ENCODE results near the gene UTP14C. TPM values are rescaled to one million over a fixed set of nuclear protein-coding genes. Genes with fewer than 3 reads are reported as not detected.

The UTP14C gene
- total and polyA plus RNA-seq, 4 donors: 2.8 to 26.8 (median 11.5) TPM

DNA sequence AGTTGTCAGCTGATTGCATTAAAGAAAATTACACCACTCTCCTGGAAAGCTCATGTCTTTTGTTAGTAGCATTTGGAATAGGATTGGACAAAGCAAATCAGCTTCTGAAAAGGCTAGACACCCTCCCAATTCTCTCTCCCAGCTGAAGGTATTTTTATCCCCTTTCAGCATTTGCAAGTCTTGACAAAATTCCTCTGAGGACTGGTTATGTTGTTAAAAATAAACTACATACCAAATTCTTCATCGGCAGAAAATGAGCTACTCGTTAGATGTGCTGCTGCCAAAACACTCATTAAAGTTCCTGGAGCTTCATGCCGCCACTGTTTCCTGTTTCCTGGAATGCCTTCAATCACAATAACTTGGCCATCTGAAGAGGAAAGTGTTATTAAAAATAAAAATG is 37.1 kb downstream of the UTP14C start:
- ATAC-seq (ENCODE audit: insufficient read depth, low FRiP score) (no peak), DNase-seq (no peak)
- H3K9me3 ChIP-seq (ENCODE audit: control insufficient read depth in 4 of 4, insufficient read depth in 3 of 4, low read length in 3 of 4): peaks cover 0 to 3% (median under 1%) of the 10 kb centered on the region in 4 donors
- H3K4me3 ChIP-seq: no peak overlapping the region
- 22 to 30% methylated on average over 3 of the region's 3 CpGs for WGBS, 2 donors
- TF ChIP-seq, protein P1, sequence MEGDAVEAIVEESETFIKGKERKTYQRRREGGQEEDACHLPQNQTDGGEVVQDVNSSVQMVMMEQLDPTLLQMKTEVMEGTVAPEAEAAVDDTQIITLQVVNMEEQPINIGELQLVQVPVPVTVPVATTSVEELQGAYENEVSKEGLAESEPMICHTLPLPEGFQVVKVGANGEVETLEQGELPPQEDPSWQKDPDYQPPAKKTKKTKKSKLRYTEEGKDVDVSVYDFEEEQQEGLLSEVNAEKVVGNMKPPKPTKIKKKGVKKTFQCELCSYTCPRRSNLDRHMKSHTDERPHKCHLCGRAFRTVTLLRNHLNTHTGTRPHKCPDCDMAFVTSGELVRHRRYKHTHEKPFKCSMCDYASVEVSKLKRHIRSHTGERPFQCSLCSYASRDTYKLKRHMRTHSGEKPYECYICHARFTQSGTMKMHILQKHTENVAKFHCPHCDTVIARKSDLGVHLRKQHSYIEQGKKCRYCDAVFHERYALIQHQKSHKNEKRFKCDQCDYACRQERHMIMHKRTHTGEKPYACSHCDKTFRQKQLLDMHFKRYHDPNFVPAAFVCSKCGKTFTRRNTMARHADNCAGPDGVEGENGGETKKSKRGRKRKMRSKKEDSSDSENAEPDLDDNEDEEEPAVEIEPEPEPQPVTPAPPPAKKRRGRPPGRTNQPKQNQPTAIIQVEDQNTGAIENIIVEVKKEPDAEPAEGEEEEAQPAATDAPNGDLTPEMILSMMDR (IDR thresholded peaks at IDR 0.05; ENCODE audit: control extremely low read depth, extremely low read depth): no peak
- H3K27me3 ChIP-seq (ENCODE audit: control insufficient read depth in 3 of 3, insufficient read depth in 3 of 3, low read length in 2 of 3): no peaks in the 10 kb centered on the region
- peaks cover 0 to 5% (median 0%) of the 10 kb centered on the region in 5 donors for H3K4me1 ChIP-seq (ENCODE audit: control insufficient read depth in 5 of 5, insufficient read depth in 5 of 5, low read length in 5 of 5)
- no peak overlapping the region for H3K9ac ChIP-seq (ENCODE audit: insufficient read depth in 1 of 2, low read length in 2 of 2)
- H3K36me3 ChIP-seq (ENCODE audit: control insufficient read depth in 4 of 4, insufficient read depth in 4 of 4, low read length in 4 of 4): no peaks in the 10 kb centered on the region
- H3K27ac ChIP-seq (ENCODE audit: low read depth in 1 of 2, low read length in 1 of 2): peak overlapping the region in 1 of 2 donors; percentile 54

DNA sequence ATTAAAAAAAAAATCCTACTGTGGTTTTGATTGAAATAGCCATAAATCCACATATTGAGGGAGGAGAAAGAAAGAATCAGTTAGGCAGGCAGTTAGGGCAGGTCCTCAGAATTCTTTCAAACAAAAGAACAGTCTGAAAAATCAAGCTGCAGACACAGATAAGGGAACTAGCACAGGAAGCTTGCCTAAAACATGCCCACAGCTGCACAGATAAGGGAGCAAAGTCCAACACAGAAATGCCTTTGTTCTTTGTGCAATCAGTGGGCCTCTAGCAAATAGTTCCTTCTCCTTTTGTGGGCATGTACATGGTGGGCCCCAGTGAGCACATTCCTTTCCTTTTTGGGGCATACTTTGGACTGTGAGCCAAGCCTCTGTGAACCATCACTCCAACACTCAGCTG is 42.7 kb downstream of the UTP14C start:
- no peak for ATAC-seq (ENCODE audit: insufficient read depth, low FRiP score)
- TF ChIP-seq, protein P1 (IDR thresholded peaks at IDR 0.05; ENCODE audit: control extremely low read depth, extremely low read depth): no peak

DNA sequence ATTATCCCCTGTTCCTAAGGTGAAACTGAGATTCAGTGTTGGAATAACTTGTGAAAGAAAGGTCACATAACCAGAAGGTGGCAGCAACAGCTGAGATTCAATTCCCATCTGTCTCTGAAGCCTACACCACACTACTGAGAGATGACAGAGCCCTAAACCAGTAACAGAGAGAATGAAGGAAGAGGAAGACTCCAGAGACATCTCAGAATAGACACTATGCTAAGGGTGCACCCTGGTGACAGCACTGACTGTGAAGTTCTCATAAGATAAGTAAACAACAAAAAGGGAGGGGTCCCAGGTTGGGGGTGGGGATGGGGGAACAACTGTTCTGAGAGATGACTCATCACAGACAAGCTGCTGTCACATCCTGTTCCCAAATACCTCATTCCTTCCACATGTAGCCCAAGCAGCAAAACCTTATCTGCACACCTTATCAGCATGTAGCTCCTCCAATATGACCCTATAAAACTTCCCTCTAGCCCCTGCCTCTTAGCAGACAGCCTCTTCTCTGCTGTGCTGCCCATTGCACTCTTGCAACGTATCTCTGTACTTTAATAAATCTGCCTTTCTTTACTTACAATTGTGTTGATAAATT is 46.5 kb downstream of the UTP14C start:
- TF ChIP-seq, protein P1 (IDR thresholded peaks at IDR 0.05; ENCODE audit: control extremely low read depth, extremely low read depth): no peak
- no peaks in the 10 kb centered on the region for H3K27me3 ChIP-seq (ENCODE audit: control insufficient read depth in 3 of 3, insufficient read depth in 3 of 3, low read length in 2 of 3)
- H3K4me3 ChIP-seq: no peak overlapping the region
- ATAC-seq (ENCODE audit: insufficient read depth, low FRiP score) (no peak), DNase-seq (peak in 1 of 3 donors; percentile 8)
- H3K9me3 ChIP-seq (ENCODE audit: control insufficient read depth in 4 of 4, insufficient read depth in 3 of 4, low read length in 3 of 4): peaks cover 0 to 17% (median 15%) of the 10 kb centered on the region in 4 donors
- H3K9ac ChIP-seq (ENCODE audit: insufficient read depth in 1 of 2, low read length in 2 of 2): no peak overlapping the region
- no peaks in the 10 kb centered on the region for H3K4me1 ChIP-seq (ENCODE audit: control insufficient read depth in 5 of 5, insufficient read depth in 5 of 5, low read length in 5 of 5)
- 90 to 92% methylated on average over 1 of the region's 1 CpG for WGBS, 2 donors
- no peaks in the 10 kb centered on the region for H3K36me3 ChIP-seq (ENCODE audit: control insufficient read depth in 4 of 4, insufficient read depth in 4 of 4, low read length in 4 of 4)
- H3K27ac ChIP-seq (ENCODE audit: low read depth in 1 of 2, low read length in 1 of 2): no peak overlapping the region

More for the DNA sequence above, 42.7 kb downstream of the UTP14C start:
- H3K27ac ChIP-seq (ENCODE audit: low read depth in 1 of 2, low read length in 1 of 2): no peak overlapping the region
- H3K36me3 ChIP-seq (ENCODE audit: control insufficient read depth in 4 of 4, insufficient read depth in 4 of 4, low read length in 4 of 4): no peaks in the 10 kb centered on the region
- no peak overlapping the region for H3K4me3 ChIP-seq
- no peaks in the 10 kb centered on the region for H3K27me3 ChIP-seq (ENCODE audit: control insufficient read depth in 3 of 3, insufficient read depth in 3 of 3, low read length in 2 of 3)
- H3K9me3 ChIP-seq (ENCODE audit: control insufficient read depth in 4 of 4, insufficient read depth in 3 of 4, low read length in 3 of 4): peaks cover 0 to 19% (median 15%) of the 10 kb centered on the region in 4 donors
- H3K9ac ChIP-seq (ENCODE audit: insufficient read depth in 1 of 2, low read length in 2 of 2): no peak overlapping the region
- H3K4me1 ChIP-seq (ENCODE audit: control insufficient read depth in 5 of 5, insufficient read depth in 5 of 5, low read length in 5 of 5): no peaks in the 10 kb centered on the region
- no peak for DNase-seq

Other genes starting within 250 kb of the UTP14C start
- 10 to 100 TPM in 1 of 2 donors, 1 to 10 TPM in 1; 8.5 to 14.1 TPM for gene DHRS12, start 220.5 kb upstream of the UTP14C start, total RNA-seq
- gene DHRS12, start 220.5 kb upstream of the UTP14C start, polyA plus RNA-seq: 10 to 100 TPM in 1 of 2 donors, 1 to 10 TPM in 1; 9.8 to 17.9 TPM
- under 1 TPM; 0.09 to 0.55 TPM for gene TMEM272, start 179.5 kb upstream of the UTP14C start, total RNA-seq
- gene TMEM272, start 179.5 kb upstream of the UTP14C start, polyA plus RNA-seq: under 1 TPM; 0.08 to 0.09 TPM
- gene CCDC70, start 162.7 kb upstream of the UTP14C start, total RNA-seq: not detected
- gene CCDC70, start 162.7 kb upstream of the UTP14C start, polyA plus RNA-seq: not detected
- 10 to 100 TPM in 1 of 2 donors, 1 to 10 TPM in 1; 6.8 to 10.2 TPM for gene ATP7B, start 13.2 kb upstream of the UTP14C start, total RNA-seq
- gene ATP7B, start 13.2 kb upstream of the UTP14C start, polyA plus RNA-seq: 1 to 10 TPM; 1.4 to 2.0 TPM
- 10 to 100 TPM; 24.4 to 31.3 TPM for gene ALG11, start 12.3 kb upstream of the UTP14C start, total RNA-seq
- gene ALG11, start 12.3 kb upstream of the UTP14C start, polyA plus RNA-seq: 1 to 10 TPM; 5.3 to 8.7 TPM
- 10 to 100 TPM in 1 of 2 donors, 1 to 10 TPM in 1; 9.7 to 13.3 TPM for gene NEK5, start 104.4 kb downstream of the UTP14C start, total RNA-seq
- 1 to 10 TPM; 2.1 to 2.5 TPM for gene NEK5, start 104.4 kb downstream of the UTP14C start, polyA plus RNA-seq
- 10 to 100 TPM; 14.2 to 30.9 TPM for gene NEK3, start 134.9 kb downstream of the UTP14C start, total RNA-seq
- gene NEK3, start 134.9 kb downstream of the UTP14C start, polyA plus RNA-seq: 10 to 100 TPM in 1 of 2 donors, 1 to 10 TPM in 1; 6.0 to 25.7 TPM